HG02943 (cell line): ENCODE results near the gene LIF.
"Not testable (repeated sequence)": the region's sequence is repeated elsewhere in the genome, so short reads cannot be mapped to it uniquely, and the experiment has no call there.

Source experiments
- ATAC-seq: cut with Tn5 transposase; IDR thresholded peaks from one replicate; pipeline ENCODE4 v1.9.1; 2021; ENCODE audit warnings: mild to moderate bottlenecking, low read depth, moderate library complexity; ENCODE audit not compliant: unreplicated experiment

Gene LIF

DNA sequence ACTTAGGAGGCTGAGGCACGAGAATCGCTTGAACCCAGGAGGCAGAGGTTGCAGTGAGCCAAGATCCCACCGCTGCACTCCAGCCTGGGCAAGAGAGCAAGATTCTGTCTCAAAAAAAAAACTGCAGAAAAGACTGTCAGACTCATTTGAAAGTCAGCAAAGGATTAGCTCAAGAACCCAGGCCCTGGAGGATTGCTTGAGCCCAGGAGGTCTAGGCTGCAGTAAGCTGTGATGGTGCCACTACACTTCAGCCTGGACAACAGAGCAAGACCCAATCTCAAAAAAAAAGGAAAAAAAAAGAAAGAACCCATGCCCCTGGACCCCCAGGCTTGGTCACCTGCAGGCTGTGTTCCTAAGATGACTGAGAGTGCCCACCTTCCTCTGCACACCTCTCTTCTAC lies 16.2 kb downstream of the LIF start:
- ATAC-seq = no peak

DNA sequence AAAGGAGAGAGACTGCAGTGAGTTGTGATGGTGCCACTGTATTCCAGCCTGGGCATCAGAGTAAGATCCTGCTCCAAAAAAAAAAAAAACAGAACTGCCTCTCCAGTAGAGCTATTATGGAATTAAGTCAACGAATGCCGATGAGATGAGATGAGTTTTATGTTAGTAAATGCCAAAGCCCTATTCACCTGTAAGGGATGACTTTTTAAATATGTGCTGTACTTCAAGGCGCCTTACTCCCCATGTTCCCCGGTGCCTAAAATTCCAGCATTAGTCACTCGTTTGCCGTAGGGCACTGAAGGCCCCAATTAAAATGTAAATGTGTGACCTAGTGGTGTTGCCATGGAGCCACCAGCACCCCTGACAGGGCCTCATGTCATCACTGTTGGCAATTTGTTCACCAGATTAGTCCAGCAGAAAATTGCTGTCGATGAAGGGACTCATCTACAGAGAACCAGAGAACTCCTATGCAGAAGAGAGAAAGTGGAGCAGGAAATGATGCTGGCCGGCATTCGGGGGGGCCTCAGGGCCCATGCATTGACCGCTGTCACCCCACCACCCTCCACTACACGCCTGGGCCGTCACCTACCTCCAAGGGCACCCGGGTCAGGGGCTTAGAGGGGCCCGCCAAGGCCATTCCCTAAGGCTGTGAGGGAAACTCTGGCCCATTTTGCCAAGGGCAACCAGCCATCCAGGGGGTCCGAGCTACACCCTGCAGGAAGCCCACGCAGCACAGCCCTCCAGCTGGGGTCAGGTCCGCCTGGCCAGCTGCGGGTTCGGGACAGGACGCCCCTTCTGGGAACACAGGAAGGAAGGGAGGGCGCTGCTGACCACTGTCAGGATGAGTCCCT lies 17.8 kb downstream of the LIF start:
- no peak for ATAC-seq

DNA sequence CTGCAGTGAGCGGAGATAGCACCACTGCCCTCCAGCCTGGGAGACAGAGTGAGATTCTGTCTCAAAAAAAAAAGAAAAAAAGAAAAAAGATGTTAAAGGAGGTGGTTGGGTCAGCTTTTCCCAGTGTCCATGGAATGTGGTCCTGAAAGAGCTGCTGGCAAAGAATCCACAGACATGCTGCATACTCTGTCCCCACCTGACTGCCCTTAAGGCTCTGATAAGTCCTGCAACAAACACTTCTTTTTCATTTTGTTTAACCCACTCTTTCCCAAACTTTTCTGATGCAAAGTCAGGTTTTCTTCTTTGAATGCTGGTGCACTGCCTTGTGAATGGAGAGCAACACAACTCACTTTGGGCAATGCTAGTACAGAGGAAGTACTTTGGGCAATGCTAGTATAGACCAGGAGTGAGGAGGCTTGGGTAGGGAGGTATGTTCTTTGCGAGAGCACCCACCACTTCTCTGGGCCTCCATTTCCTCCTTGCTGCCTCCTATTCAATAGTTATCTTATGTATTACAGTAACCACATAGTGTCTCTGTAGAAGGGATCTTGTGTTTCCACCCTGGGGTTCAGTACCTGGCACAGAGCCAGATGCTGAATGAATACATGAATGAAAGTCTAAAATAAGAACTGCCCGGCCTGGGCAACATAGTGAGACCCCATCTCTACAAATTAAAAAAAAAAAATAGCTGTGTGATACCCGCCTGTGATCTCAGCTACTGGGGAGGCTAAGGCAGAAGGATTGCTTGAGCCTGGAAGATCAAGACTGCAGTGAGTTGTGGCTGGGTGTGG lies 18.9 kb downstream of the LIF start:
- ATAC-seq = no peak

DNA sequence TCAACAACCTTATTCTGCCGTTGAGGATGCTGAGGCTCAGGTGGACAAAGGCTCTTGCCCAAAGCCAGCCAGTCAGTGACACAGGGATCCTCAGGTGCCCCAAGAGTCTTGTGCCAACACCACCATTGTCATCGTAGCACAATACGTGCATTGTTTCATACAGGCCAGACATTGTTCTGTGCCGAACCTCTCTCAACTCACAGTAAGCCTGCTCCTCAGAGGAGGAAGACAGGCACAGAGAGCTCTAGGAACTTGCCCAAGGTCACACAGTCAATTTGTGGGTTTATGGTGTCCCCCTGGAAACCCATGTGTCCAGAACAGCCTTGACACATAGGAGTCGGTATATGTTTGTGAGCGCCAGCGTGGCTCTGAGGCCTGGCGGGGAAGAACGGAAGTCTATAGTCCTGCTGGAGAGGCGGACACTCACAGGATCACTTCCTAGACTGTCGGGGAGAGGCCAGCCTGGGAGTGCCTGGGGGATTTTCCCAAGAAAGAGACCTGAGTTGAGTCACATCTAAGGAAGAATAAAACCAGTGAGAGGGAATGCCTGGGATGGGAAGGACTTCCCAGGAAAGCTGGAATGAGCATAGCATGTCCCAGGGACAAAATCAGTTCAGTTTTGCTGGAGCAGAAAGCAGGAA lies 20.2 kb downstream of the LIF start:
- no peak for ATAC-seq

DNA sequence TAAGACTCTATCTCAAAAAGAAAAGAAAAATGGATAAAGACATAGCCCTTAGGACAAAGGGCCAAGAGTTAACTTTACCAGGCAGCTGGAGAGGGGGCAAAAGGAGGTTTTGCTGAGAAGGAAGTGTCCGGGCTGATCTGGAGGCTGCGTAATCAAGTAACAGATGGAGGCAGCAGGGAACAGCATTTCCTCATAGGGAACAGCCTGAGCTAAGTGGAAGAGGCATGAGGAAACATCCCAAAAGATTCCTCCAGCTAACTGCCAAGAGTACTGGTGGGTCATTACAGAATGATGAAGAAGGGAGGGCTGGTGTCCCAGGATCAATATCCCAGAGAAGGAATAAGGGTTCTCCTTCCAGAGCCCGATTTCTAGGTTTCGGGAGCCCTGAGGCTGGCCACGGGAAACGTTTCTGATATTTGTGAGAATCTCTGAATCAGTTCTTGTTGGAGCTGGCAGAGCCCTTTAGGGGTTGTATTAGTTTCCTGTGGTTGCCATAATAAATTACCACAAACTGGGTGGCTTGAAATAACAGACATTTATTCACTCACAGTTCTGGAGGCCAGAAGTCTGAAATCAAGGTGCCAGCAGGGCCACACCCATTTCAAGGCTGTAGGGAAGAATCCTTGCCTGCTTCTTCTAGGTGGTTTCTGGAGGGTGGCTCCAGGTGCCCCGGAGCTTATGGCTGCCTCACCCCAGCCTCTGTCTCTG lies 21.2 kb downstream of the LIF start:
- no peak for ATAC-seq

DNA sequence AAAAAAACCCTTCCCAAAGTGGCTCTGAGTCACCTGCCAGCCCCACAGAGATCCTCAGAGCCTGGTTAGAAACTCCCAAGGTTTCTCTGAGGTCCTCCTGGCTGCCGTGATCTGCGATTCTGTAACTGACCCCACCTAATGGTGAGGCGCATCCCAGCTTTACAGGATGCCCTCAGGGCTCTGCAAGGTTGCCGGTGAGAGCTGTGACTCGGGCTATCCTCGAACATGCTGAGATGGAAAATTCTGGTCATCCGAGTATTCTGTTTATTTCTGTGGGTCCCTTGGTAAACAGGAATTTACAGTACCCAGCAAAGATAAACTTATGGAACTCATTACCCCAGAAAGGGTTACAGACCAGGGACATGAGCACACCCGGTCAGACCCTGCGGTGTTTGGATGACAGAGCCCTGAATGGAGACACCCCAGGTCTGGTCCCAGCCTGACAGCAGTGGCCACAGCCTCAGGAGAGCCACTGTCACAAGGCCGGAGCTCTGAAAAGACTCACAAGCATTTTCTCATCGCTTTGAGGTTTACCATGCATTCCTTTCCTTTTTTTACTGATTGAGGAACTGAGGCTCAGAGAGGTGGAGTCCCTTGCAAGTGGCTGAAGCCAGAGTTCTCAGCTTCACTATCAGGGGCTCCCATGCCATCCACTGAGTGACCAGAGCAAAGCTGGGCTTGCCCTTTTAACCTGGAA lies 22.2 kb downstream of the LIF start:
- no peak for ATAC-seq

DNA sequence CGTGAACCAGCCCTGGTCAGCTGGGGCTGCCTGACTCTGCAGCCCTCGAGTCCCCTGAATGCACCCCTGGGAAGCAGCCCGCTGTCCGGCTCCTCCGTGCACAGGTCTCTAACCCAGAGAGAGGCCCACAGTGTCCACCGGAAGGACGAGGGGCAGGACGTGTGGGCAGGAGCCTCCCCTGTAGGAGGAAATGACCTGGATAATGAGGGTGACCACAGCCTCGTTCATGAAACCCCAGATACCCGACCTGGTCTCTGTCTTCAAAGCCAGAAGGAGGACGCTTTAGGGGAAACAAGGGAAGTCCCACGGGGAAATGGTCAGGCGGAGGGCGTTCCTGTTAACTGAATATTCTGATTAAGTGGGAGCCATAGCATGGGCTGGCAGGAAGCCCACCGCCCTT lies 23.3 kb downstream of the LIF start:
- no peak for ATAC-seq

DNA sequence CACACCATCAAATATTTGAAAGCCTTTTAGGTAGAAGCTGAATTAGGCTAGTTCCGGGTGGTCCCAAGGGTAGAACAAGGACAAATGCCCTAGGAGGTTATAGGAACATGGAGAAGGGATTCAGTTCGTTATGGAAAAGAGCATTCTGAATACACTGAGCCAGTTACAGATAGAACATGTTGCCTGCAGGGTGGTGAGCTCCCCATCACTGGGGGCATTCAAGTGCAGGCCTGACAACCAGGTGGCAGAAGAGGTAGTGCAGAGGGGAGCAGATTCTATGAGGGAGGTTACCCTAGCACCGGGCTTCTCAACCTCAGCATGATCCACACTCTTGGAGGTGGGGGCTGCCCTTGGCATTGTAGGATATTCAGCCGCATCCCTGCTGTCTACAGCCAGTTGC lies 24.2 kb downstream of the LIF start:
- no peak for ATAC-seq

DNA sequence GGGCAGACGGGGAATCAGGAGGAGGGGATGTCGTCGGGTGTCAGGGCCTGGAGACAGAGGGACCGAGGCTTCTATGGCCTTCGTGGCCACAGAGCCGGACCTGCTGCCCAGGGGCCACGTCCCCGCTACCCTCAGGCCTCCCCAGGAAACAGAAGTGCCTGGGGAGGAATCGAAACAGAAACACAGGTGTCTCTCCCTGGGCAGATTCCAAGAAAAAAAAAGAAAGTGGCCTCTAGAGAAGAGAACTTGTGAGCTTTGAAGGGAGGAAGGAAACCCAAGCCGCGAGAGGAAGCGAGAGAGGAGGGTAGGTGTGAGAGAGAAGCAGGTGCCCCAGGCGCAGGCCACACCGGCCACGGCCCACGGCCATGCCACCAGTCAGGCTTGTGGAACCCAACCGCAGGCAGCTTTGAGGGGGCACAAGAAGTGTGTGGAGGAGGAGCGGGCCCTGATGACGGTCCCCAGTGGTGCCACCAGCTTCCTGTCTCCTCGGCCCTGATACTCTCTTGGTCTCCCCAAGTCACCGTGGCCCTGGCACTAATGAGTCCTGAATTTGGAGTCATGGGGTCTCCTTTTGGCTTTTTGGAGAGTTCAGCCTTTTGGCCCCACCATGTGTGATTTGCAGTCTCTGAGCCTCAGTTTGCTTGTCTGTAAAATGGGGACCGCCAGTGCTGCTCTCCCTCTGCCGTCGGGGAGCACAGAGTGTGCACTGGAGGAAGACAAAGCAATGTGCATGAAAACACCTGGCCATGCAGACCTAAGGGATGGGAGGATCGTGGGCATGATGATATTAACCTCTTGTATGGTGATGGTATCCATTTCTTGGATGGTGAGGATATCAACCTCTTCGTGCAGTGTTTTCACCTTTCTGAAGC lies 25.2 kb downstream of the LIF start:
- ATAC-seq = no peak

DNA sequence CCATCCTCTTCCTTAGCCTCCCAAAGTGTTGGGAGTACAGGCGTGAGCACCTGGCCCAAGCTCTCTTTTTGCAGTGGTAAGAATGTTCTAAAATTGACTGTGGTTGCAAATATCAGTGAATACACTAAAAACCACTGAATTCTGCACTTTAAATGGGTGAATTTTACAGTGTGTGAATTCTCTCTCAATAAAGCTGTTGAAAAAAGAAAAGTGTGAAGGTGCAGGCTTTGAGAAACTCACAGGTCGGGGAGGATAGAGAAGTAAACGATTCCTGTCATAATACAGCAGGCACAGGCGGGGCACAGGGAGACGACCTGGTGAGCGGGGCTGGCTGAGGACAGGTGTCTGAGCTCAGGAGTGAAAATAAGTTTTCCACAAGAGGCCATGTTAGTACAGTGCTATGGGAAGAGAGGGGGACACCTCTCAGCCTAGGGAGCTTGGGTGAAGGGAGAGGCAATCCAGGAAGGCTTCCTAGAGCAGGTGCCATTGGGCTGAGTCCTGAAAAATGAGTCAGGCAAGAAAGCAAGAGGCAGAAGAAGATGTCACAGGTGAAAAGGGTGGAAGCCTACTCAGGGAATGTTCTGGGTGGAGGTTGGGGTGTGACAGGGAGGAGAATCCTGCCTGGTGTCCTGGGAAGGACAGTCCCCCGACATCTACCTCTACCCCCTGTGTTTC lies 26.1 kb downstream of the LIF start:
- ATAC-seq = no peak

DNA sequence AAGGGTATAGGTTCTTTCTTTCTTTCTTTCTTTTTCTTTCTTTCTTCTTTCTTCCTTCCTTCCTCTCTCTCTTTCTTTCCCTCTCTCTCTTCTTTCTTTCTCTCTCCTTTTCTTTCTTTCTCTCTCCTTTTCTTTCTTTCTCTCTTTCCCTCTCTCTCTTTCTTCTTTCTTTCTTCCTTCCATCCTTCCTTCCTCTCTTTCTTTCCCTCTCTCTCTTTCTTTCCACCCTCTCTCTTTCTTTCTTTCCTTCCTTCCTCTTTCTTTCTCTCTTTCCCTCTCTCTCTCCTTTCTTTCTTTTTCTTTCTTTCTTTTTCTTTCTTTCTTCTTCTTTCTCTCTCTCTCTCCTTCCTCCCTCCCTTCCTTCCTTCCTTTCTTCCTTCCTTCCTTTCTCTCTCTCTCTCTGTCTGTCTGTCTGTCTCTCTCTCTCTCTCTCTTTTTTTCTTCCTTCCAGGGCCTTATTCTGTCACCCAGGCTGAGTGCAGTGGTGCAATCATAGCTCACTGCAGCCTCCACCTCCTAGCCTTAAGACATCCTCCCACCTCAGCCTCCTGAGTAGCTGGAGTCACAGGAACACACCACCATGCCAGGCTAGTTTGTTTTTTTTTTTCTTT lies 26.8 kb downstream of the LIF start:
- ATAC-seq = no peak

DNA sequence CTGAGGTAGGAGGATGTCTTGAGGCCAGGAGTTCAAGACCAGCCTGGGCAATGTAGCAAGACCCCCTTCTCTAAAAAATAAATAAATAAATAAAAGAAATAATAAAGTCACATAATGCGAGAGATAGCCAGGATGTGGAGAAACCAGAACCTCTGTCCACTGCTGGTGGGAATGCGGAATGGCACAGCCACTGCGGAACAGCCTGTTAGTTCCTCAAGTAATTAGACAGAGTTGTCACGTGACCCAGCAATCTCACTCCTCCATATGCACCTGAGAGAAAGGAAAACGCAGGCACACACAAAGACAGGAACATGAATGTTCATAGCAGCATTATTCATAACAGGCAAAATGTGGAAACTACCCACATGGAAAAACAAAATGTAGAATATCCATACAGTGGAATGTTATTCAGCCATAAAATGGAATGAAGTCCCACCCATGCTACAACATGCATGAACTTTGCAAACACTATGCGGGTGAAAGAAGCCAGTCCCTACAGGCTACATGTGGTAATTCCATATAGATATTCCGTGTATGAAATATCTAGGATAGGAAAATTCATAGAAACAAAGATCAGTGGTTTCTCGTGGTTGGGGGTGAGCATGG lies 27.4 kb downstream of the LIF start:
- no peak for ATAC-seq

DNA sequence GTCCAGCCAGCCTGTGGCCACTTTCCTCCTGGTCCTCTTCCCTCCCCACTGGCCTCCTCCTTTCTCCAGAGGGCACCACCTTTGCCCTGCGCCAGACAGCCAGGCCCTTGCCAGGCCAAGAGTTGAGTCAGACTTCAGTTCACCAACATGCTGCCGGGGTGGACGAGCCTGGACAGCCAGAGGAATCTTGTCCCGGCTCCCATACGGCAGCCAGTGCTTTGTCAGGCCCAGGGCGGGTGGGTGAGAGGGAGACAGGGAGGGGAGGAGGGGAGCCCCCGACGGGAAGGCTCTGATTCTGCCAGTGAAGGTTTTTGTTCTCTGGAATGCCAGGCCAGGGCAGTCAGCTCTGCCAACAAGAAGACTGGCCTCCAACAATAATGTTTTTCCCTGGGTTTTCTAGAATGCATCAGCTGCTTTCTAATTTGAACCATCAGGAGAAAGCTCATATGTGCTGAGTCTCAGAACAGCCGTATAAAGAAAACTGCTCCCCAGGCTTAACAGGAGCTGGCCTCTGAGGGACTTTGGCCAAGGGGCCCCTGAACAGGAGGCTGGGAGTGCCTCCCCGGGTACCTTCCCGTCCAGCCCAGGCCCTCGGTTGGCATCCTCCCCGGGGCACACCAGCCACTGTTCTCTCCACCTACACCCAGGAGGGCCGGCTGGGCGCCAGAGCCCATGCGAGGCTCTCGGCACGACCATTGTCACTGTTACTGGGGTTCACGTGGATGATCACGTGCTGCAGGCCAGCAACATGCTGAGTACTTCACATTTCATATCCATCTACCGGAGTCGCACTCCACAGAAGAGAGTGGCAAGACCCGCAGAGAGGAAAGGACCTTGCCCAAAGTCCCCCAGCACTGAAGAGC lies 28.6 kb downstream of the LIF start:
- ATAC-seq = no peak

DNA sequence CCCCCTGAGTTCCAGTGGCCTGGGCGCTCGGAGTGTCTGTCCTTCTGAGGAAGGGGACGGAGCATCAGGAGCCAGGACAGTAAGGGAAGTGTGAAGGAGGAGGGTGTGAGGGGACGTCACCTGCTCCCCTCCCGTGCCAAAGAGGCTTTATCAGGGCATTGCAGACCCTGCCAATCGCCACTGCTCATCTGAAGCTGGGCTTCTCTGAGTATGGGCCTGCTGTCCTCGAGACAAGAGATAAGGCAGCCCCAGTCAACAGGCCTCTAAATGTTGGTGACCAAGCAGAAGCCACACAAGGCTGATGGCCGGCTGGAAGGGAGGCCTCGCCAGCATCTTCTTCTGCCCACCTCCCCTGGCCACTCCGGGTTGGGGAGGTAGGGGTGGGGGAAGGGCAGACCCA lies 29.8 kb downstream of the LIF start:
- no peak for ATAC-seq

DNA sequence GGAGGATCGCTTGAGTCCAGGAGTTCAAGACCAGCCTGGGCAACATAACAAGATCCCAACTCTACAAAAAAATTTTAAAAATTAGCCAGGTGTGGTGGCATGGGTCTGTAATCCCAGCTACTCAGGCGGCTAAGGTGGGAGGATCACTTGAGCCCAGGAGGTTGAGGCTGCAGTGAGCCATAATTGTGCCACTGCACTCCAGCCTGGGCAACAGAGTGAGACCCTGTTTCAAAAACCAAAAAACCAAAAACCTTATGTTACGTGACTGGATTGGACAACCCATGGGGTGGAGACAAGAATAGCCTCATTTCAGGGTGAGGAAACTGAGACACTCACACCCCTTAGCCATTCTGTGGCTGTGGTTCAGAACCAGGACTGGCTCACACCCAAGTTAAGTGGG lies 30.3 kb downstream of the LIF start:
- ATAC-seq = not testable (repeated sequence)

DNA sequence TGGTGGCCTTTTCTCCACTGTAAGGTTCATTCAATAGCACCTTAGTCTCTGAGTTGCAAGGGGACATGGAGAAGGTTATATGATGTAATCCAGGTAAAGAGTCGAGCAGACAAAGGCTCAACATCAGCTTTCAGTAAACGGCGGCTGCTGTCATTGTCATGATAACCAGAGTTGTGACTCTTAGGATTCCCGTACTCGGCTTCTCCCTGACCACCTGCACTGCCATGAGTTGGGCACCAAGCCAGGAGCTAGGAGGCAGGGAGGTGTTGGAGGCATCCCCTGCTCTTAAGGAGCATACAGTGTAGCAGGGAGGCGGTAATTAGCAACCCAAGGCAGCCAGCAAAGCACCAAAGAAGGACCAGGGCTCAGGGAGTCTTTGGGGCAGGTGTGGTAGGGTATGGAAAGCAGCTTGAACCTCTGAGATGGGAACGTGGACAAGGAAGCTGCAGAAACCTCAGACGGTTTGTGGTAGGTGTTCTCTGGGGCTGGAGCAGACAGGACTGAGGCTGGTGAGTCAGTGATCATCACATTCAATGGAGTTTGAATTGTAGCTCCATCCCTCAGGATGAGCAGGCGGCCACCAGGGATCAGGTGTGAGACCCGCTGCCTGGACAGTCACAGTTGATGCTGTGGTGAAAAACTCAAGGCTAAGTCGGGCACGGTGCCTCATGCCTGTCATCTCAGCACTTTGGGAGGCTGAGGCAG lies 31.7 kb downstream of the LIF start:
- ATAC-seq = no peak
